ENCODE results near the gene ELF4. TPM values are rescaled to one million over a fixed set of nuclear protein-coding genes. Genes with fewer than 3 reads are reported as not detected.

Gene ELF4
- total RNA-seq, 1 experiment from 2014 or later = 0.81 TPM

- Histone ChIP-seq H3K9ac (ENCODE audit: extremely low read depth, insufficient read length, low read length) (no peak overlapping the region), H3K79me1 (ENCODE audit: insufficient read depth, low read depth, low read length, poor library complexity, severe bottlenecking) (no peaks in the 10 kb centered on the region), H3K9me3 (ENCODE audit: control insufficient read depth, low read depth, low read length) (peaks cover 8% of the 10 kb centered on the region), H2BK120ac (ENCODE audit: low read depth, low read length, poor library complexity, severe bottlenecking) (no peak overlapping the region), H3K23ac (ENCODE audit: insufficient read length, low read depth, low read length) (no peak overlapping the region), H4K5ac (ENCODE audit: insufficient read length, low read depth, low read length) (no peak overlapping the region), H3K56ac (ENCODE audit: insufficient read length, low read depth, low read length) (no peak overlapping the region), H2BK15ac (ENCODE audit: low read depth, low read length) (no peak overlapping the region), H3K27ac (ENCODE audit: insufficient read length, low read depth, low read length) (no peak overlapping the region), H4K91ac (ENCODE audit: insufficient read length, low read depth, low read length) (no peak overlapping the region), H3K23me2 (ENCODE audit: insufficient read length, low read depth, low read length, poor library complexity, severe bottlenecking) (peaks cover 3% of the 10 kb centered on the region), H2BK20ac (ENCODE audit: low read depth, low read length, poor library complexity, severe bottlenecking) (no peak overlapping the region), H4K20me1 (ENCODE audit: control insufficient read depth, insufficient read depth, insufficient read length) (no peaks in the 10 kb centered on the region), H4K8ac (replicated peaks; ENCODE audit: insufficient read length, low read depth, low read length) (no peak overlapping the region), H3K14ac (ENCODE audit: insufficient read depth, low read length) (no peak overlapping the region), H2BK12ac (ENCODE audit: insufficient read length, low read depth, low read length) (no peak overlapping the region), H2BK5ac (ENCODE audit: insufficient read length, low read length) (no peak overlapping the region), H3K27me3 (ENCODE audit: insufficient read depth, low read length) (no peaks in the 10 kb centered on the region), H3K18ac (ENCODE audit: insufficient read length, low read depth, low read length) (no peak overlapping the region), H3K4me1 (ENCODE audit: insufficient read depth, low read length) (no peaks in the 10 kb centered on the region; the same call in 1 of the 2 replicates), H2AK5ac (ENCODE audit: insufficient read length, low read length) (no peak overlapping the region), H3K4ac (ENCODE audit: low read depth, low read length) (no peak overlapping the region), H3K79me2 (ENCODE audit: insufficient read depth, low read length) (no peaks in the 10 kb centered on the region), H2AFZ (ENCODE audit: low read length) (no peak overlapping the region), H3T11ph (ENCODE audit: low read length) (no peak overlapping the region), H3K4me2 (ENCODE audit: insufficient read depth, insufficient read length, low read length) (peak overlapping the region; percentile 54)
- Mint-ChIP-seq H3K36me3 (ENCODE audit: insufficient read depth in 1 of 3, low read depth in 3 of 3) (peaks cover 0 to 6% (median 5%) of the 10 kb centered on the region in 3 experiments; a peak in 4 of 7 replicates), H3K4me3 (peak overlapping the region; percentile 47 to 83), H3K27me3 (ENCODE audit: low read depth) (peaks cover 50% of the 10 kb centered on the region), H3K9me3 (peaks cover 0 to 78% of the 10 kb centered on the region in 2 experiments; a peak in 3 of 5 replicates), H3K27ac (peak overlapping the region in 2 of 3 experiments; percentile 23 to 46; a peak in 1 of 7 replicates), H3K4me1 (peaks cover 4 to 16% of the 10 kb centered on the region in 2 experiments; a peak in 3 of 4 replicates)
- DNase-seq = peak; percentile 57
- WGBS (ENCODE audit: extremely low coverage, insufficient read length, low lambda C conversion rate) = no CpG with 5 or more reads among the region's 28 CpGs
- TF ChIP-seq, protein P1, sequence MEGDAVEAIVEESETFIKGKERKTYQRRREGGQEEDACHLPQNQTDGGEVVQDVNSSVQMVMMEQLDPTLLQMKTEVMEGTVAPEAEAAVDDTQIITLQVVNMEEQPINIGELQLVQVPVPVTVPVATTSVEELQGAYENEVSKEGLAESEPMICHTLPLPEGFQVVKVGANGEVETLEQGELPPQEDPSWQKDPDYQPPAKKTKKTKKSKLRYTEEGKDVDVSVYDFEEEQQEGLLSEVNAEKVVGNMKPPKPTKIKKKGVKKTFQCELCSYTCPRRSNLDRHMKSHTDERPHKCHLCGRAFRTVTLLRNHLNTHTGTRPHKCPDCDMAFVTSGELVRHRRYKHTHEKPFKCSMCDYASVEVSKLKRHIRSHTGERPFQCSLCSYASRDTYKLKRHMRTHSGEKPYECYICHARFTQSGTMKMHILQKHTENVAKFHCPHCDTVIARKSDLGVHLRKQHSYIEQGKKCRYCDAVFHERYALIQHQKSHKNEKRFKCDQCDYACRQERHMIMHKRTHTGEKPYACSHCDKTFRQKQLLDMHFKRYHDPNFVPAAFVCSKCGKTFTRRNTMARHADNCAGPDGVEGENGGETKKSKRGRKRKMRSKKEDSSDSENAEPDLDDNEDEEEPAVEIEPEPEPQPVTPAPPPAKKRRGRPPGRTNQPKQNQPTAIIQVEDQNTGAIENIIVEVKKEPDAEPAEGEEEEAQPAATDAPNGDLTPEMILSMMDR (conservative IDR thresholded peaks at IDR 0.05) = no peak
These were observed 10.0 kb upstream of the ELF4 start for GRCh38 chrX:130120321-130120731.

Measured in H9 (cell line).